HEK293T (cell line): ENCODE results near the gene TCF7L1.

ENCODE experiments used
- BHLHE40 ChIP-seq: fragments of 450-650 bp; IDR thresholded peaks from 2 replicates; pipeline ENCODE4 v1.6.1; 2016; ENCODE audit warnings: mild to moderate bottlenecking, moderate library complexity, borderline replicate concordance
- CTBP1 ChIP-seq: fragments of 450-650 bp; IDR thresholded peaks from 2 replicates; pipeline ENCODE4 v1.6.1; 2016; ENCODE audit warnings: borderline replicate concordance
- ELF4 ChIP-seq: fragments of 450-650 bp; IDR thresholded peaks from 2 replicates; pipeline ENCODE4 v1.6.1; 2017; ENCODE audit warnings: antibody characterized with exemption
- FOXA1 ChIP-seq: fragments of 450-650 bp; IDR thresholded peaks from 2 replicates; pipeline ENCODE4 v1.6.1; 2016; ENCODE audit warnings: mild to moderate bottlenecking
- FOXM1 ChIP-seq: fragments of 450-650 bp; IDR thresholded peaks from 2 replicates; pipeline ENCODE4 v1.6.1; 2017; ENCODE audit warnings: mild to moderate bottlenecking, borderline replicate concordance
- SP1 ChIP-seq: fragments of 450-650 bp; IDR thresholded peaks from 2 replicates; pipeline ENCODE4 v1.6.1; 2017
- SUZ12 ChIP-seq: fragments of 450-650 bp; IDR thresholded peaks from 2 replicates; pipeline ENCODE4 v1.6.1; 2016; ENCODE audit warnings: mild to moderate bottlenecking
- TARDBP ChIP-seq: fragments of 450-650 bp; IDR thresholded peaks from 2 replicates; pipeline ENCODE4 v1.6.1; 2016
- ZNF384 ChIP-seq: fragments of 450-650 bp; IDR thresholded peaks from 2 replicates; pipeline ENCODE4 v1.6.1; 2016

GRCh38 chr2:85132397-85132796 lies 795 bp upstream of the TCF7L1 start:
- TF ChIP-seq SP1 (no peak), ZNF384 (no peak), FOXA1 (no peak), CTBP1 (no peak), TARDBP (no peak), SUZ12 (no peak), FOXM1 (no peak), ELF4 (no peak), BHLHE40 (no peak)
